AG04449 (cell line): Measurements from ENCODE around the gene CEBPZOS.
"Not testable (repeated sequence)": the region's sequence is repeated elsewhere in the genome, so short reads cannot be mapped to it uniquely, and the experiment has no call there.

Experiments used
- CTCF ChIA-PET: fragments of 350-600 bp; formaldehyde crosslinking; extraction: SDS; loops from one replicate; lab custom pipeline; 2021; ENCODE audit warnings: antibody characterized with exemption; lab: Yijun Ruan, JAX
- POLR2A ChIA-PET: fragments of 400-600, 350-600 bp; formaldehyde crosslinking; extraction: SDS; loops from one replicate; lab custom pipeline; 2020; ENCODE audit warnings: antibody characterized with exemption, inconsistent platforms; lab: Yijun Ruan, JAX
- DNase-seq: peaks from one replicate; pipeline ENCODE4 v3.0.0-alpha.2; 2010; ENCODE audit warnings: low read depth, low spot score
- H3K4me3 ChIP-seq: 2 replicates; pipeline ENCODE4 v1.5.1; 2011; ENCODE audit warnings: low read depth, mild to moderate bottlenecking, control low read depth, low read length
- CTCF ChIP-seq: IDR thresholded peaks from one replicate; pipeline ENCODE4 v1.5.1; 2011; ENCODE audit warnings: mild to moderate bottlenecking, moderate library complexity, low read length, control low read depth, inconsistent platforms; ENCODE audit not compliant: insufficient read depth; ENCODE audit errors: missing control alignments

CEBPZOS gene

GRCh38 chr2:37198681-37199065 is 2.4 kb downstream of the CEBPZOS start:
- no peak for TF ChIP-seq CTCF
- no peak for DNase-seq
- no peak overlapping the region for H3K4me3 ChIP-seq
- CTCF ChIA-PET, result interaction anchor here (0.9 to 1.3 kb wide), 2 partner anchors 13 to 30 kb away, joined by 3 to 5 read pairs; no protein-coding TSS in a partner anchor
- POLR2A ChIA-PET, result interaction anchor here (0.6 kb wide), 1 partner anchor 385 kb away, joined by 4 read pairs; no protein-coding TSS in a partner anchor

GRCh38 chr2:37201208-37201607 is 4.9 kb downstream of the CEBPZOS start:
- ChIA-PET CTCF (interaction anchor here (1.2 to 1.4 kb wide), 2 partner anchors 11 to 32 kb away, joined by 3 to 4 read pairs; no protein-coding TSS in a partner anchor), POLR2A (no interaction called here)
- TF ChIP-seq CTCF, result no peak
- no peak for DNase-seq
- H3K4me3 ChIP-seq, result no peak overlapping the region

GRCh38 chr2:37201766-37202165 is 5.5 kb downstream of the CEBPZOS start:
- ChIA-PET CTCF (interaction anchor here (1.4 kb wide), 1 partner anchor 12 kb away, joined by 4 read pairs; no protein-coding TSS in a partner anchor), POLR2A (no interaction called here)
- DNase-seq, result no peak
- TF ChIP-seq CTCF, result no peak
- H3K4me3 ChIP-seq, result no peak overlapping the region

- no peak for TF ChIP-seq CTCF
- ChIA-PET POLR2A (no interaction called here), CTCF (no interaction called here)
- H3K4me3 ChIP-seq, result no peak overlapping the region
- DNase-seq, result no peak
Observed at GRCh38 chr2:37203708-37204107, 7.4 kb downstream of the CEBPZOS start.

GRCh38 chr2:37205071-37205661 is 8.9 kb downstream of the CEBPZOS start:
- POLR2A ChIA-PET, DNase-seq, H3K4me3 ChIP-seq: not testable (repeated sequence)
- CTCF ChIA-PET, result interaction anchor here (1.2 kb wide), 1 partner anchor 15 kb away, joined by 3 read pairs; no protein-coding TSS in a partner anchor

- ChIA-PET POLR2A (no interaction called here), CTCF (no interaction called here)
- DNase-seq, result no peak
- H3K4me3 ChIP-seq, result no peak overlapping the region
- no peak for TF ChIP-seq CTCF
Observed at GRCh38 chr2:37205689-37206341, 9.5 kb downstream of the CEBPZOS start.

- POLR2A ChIA-PET, result not testable (repeated sequence)
- CTCF ChIA-PET, result interaction anchor here (1.1 kb wide), 1 partner anchor 13 kb away, joined by 3 read pairs; no protein-coding TSS in a partner anchor
Observed at GRCh38 chr2:37206760-37207159, 10.5 kb downstream of the CEBPZOS start.

More at GRCh38 chr2:37206760-37207159, 10.5 kb downstream of the CEBPZOS start:
- not testable (repeated sequence) for DNase-seq, H3K4me3 ChIP-seq
